Ishikawa (cell line): ENCODE results near the gene EDN3.

Source experiments
- EP300 ChIP-seq: IDR thresholded peaks from 2 replicates; pipeline ENCODE4 v1.6.1; 2012; ENCODE audit warnings: borderline replicate concordance
- TF ChIP-seq, protein P1 (sequence below): IDR thresholded peaks from 2 replicates; pipeline ENCODE4 v1.6.1; 2012

DNA sequence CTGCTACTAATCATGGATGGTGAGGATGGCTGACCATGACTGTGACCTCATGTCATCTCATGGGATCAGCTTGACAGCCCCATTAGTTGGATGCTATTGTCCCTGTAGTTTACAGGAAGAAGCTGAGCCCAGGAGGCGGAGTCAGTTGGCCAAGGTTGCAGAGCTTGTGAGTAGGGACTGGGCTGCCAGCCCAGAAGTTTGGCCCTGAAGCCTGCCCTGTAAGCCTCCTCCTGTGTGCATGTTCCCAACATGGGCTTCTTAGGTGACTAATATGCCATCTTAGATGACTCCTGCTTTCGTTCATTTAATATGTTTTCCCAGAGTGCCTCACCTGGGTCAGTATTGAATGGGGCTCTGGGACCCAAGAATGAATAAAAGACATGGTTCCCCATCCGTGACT is 6.9 kb downstream of the EDN3 start:
- TF ChIP-seq, protein P1, sequence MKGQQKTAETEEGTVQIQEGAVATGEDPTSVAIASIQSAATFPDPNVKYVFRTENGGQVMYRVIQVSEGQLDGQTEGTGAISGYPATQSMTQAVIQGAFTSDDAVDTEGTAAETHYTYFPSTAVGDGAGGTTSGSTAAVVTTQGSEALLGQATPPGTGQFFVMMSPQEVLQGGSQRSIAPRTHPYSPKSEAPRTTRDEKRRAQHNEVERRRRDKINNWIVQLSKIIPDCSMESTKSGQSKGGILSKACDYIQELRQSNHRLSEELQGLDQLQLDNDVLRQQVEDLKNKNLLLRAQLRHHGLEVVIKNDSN, result no peak
- TF ChIP-seq EP300, result no peak
